ENCODE results near the gene FAM107B.
"Not testable (repeated sequence)": the region's sequence is repeated elsewhere in the genome, so short reads cannot be mapped to it uniquely, and the experiment has no call there.

Gene FAM107B

DNA sequence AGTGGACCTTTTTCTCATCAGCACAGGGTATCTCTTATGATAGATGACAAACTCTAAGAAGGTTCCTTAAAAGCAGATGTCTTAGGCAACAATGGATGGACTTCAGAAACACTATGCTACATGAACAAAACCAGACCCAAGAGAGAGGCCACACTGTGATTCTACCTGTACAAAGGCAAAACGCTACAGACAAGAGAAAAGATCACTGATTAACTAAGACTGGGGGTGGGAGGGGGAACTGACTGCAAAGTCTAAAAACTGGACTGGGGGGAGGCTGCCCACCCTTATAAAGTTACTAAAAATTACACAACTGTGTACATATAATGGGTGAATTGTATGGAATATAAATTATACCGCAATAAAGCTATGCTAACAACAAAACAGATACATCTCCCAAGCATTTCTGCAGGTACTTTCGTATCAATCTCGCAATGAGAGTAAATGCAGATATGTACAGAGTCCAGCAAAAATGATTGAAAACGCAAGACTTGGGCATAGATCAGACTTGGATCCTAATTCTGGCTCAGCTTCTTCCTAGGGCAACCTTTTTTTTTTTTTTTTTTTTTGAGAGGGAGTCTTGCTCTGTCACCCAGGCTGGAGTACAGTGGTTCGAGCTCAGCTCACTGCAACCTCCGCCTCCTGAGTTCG, 179.7 kb downstream of the FAM107B start:
- H3K4me1 Mint-ChIP-seq (ENCODE audit: low read depth) = peaks cover 81% of the 10 kb centered on the region
- H3K36me3 Mint-ChIP-seq = peaks cover 37% of the 10 kb centered on the region
- no peaks in the 10 kb centered on the region for H3K27me3 Mint-ChIP-seq
- H3K4me3 Mint-ChIP-seq = no peak overlapping the region
- H3K9me3 Mint-ChIP-seq (ENCODE audit: low read depth) = no peaks in the 10 kb centered on the region
- peak overlapping the region; percentile 7 for H3K27ac Mint-ChIP-seq

DNA sequence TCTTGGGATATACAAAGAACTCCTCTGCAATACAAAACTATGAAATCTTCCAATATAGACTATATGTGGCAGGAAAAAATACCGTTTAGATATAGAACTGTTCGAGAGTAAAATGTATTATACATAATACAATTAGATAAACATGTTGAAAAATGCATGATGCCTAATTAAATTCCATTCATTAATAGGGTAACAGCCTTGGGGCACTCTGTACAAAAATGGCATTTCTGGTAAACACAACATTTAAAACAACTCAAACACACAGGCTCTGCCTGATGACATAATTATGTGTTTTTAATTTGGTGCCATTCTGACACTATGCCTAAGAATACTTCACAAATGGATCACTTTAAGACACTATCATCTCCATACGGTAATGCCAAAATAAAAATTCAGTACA, 180.9 kb downstream of the FAM107B start:
- peaks cover 32% of the 10 kb centered on the region for H3K36me3 Mint-ChIP-seq

DNA sequence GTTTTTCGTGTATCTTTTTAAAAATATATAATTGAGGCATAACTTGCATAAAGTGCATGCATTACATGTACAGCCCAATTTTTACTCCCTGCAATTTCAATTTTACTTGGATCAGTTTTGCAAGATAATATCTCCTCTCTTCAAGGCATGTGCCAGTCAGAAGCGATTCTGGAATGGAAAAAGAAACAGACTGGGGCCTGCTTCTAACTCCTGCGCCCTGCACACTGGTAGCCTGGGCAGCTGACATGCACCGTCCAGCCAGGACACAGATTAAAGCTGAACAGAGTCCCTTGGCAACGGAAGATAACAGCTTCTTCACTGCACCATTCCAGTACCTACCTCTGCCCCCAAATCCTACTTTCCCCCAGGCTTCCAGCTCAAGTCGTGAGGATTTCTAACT, 182.1 kb downstream of the FAM107B start:
- Mint-ChIP-seq H3K27ac (peak overlapping the region; percentile 8), H3K4me1 (ENCODE audit: low read depth) (peaks cover 82% of the 10 kb centered on the region), H3K36me3 (peaks cover 27% of the 10 kb centered on the region), H3K9me3 (ENCODE audit: low read depth) (no peaks in the 10 kb centered on the region), H3K27me3 (no peaks in the 10 kb centered on the region), H3K4me3 (no peak overlapping the region)

More for the DNA sequence above, 180.9 kb downstream of the FAM107B start:
- no peak overlapping the region for H3K4me3 Mint-ChIP-seq
- no peaks in the 10 kb centered on the region for H3K9me3 Mint-ChIP-seq (ENCODE audit: low read depth)
- no peaks in the 10 kb centered on the region for H3K27me3 Mint-ChIP-seq
- peaks cover 79% of the 10 kb centered on the region for H3K4me1 Mint-ChIP-seq (ENCODE audit: low read depth)
- no peak overlapping the region for H3K27ac Mint-ChIP-seq

DNA sequence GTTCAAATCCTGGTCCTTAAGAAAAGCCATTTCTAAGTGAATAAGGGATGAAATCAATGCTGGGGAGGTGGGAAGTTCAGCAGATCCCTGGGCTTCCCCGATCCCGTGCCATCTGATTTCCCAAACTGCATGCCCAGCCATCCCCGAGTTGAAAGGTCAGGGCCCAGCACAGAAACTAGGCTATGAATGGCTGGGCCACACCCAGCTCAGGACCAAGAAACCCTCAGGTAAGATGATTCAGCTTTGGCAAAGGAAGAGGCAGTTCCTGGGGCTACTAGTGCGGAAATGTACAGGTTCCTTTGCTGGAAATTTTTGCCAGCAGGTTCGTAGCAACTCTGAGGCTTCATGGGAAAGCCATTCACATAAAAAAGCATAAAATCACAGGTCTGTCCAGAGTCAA, 182.7 kb downstream of the FAM107B start:
- Mint-ChIP-seq H3K27ac (peak overlapping the region; percentile 8), H3K9me3 (ENCODE audit: low read depth) (no peaks in the 10 kb centered on the region), H3K36me3 (peaks cover 24% of the 10 kb centered on the region), H3K27me3 (no peaks in the 10 kb centered on the region), H3K4me1 (ENCODE audit: low read depth) (peaks cover 82% of the 10 kb centered on the region), H3K4me3 (no peak overlapping the region)

DNA sequence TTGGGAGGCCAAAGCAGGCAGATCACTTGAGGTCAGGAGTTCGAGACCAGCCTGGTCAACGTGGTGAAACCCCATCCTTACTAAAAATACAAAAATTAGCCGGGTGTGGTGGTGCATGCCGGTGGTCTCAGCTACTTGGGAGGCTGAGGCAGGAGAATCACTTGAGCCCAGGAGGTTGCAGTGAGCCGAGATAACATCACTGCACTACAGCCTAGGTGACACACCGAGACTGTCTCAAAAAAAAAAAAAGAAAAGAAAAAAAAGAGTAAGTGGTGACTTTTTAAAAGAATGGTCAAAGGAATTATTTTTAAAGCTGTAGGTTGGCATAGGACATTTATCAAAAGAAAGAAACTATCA, 185.8 kb downstream of the FAM107B start:
- H3K4me1 Mint-ChIP-seq (ENCODE audit: low read depth) = peaks cover 86% of the 10 kb centered on the region
- H3K9me3 Mint-ChIP-seq (ENCODE audit: low read depth); H3K36me3 Mint-ChIP-seq; H3K27me3 Mint-ChIP-seq: not testable (repeated sequence)
- H3K4me3 Mint-ChIP-seq = peak overlapping the region; percentile 72
- H3K27ac Mint-ChIP-seq = peak overlapping the region; percentile 98

DNA sequence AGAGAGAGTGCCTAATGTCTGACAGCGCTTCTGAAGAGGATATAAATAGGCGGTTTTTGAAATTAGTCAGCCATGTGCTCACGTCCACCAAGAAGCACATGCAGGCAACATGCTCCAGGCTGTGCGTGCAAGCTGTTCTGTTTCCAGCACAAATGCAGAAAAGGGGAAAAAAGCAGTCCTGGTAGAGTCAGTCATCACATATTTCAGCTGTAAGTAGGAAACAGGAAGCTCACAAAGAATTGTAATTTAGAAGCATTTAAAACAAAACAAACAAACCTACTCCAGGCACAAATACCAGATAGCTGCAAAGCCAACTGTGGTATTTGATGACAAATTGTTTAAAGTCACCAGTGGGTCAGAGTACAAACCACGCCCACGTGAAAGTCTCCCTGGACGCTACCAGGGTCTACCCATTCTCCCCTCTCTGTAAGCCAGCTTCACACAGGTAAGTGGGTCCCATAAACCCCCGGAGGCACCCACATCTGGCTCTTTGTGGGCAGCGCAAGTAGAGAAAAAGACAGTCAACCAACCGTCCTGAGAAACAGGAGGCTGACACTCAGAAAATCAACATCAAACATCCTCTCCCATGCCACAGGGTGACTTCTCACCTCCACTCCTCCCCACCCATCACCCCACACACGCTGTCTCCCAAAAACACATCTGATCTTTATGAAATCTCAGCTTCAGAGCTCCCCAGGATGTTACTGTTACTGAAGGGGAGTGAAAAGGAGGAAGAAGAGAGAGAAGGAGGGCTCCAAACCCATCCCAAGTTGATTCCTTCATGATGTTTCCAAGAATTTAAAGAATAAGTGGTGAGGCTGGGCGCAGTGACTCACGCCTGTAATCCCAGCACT, 186.4 kb downstream of the FAM107B start:
- H3K27ac Mint-ChIP-seq = peak overlapping the region; percentile 98
- peaks cover 91% of the 10 kb centered on the region for H3K4me1 Mint-ChIP-seq (ENCODE audit: low read depth)
- H3K9me3 Mint-ChIP-seq (ENCODE audit: low read depth) = no peaks in the 10 kb centered on the region
- H3K36me3 Mint-ChIP-seq = peaks cover 9% of the 10 kb centered on the region
- H3K27me3 Mint-ChIP-seq = no peaks in the 10 kb centered on the region
- peak overlapping the region; percentile 72 for H3K4me3 Mint-ChIP-seq

DNA sequence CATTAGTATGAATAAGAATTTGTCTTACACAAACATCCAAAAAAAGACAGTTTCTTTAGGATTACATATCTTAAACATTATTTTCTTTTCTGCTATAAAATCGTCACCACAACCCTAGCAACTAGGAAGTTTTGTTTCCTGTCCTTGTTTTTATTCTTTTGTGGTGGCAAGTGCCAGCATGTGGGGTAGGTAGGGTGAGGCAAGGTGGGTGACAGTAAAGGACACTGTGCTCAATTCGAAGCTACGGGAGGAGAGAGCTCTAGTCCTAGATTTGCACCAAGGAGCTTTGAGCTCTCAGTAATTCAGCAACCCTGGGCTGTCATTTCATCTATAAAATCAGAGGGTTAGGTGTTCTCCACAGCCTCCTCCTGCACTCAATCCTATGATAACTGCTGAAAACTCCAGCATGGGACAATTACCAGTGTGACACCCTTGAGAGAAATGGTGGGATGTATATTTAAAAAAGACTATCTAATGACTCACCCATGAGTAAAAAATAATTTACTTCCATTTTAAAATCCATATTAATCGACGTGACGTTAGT, 187.1 kb downstream of the FAM107B start:
- peak overlapping the region; percentile 72 for H3K4me3 Mint-ChIP-seq
- H3K27ac Mint-ChIP-seq = peak overlapping the region; percentile 98
- no peaks in the 10 kb centered on the region for H3K9me3 Mint-ChIP-seq (ENCODE audit: low read depth)
- H3K36me3 Mint-ChIP-seq = peaks cover 9% of the 10 kb centered on the region
- no peaks in the 10 kb centered on the region for H3K27me3 Mint-ChIP-seq
- H3K4me1 Mint-ChIP-seq (ENCODE audit: low read depth) = peaks cover 95% of the 10 kb centered on the region

DNA sequence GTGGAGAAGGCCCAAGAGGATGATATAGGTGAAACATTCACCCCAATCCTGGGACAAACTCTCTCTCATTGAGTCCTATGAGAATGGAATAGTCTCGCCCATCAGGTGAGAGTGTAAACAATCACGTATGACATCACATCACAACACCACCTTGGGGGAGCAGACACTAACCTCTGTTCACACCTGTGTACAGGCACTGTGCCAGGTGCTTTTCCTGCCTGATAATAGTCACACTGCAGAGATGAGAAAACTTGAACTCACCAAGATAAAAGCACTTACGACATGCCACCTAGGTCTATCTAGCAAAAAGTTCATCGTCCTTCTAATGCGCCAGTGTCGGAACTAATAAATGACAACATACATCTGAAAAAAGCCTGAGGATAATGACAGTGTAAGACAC, 187.8 kb downstream of the FAM107B start:
- Mint-ChIP-seq H3K36me3 (peaks cover 11% of the 10 kb centered on the region), H3K4me3 (peak overlapping the region; percentile 72), H3K4me1 (ENCODE audit: low read depth) (peaks cover 92% of the 10 kb centered on the region), H3K27me3 (no peaks in the 10 kb centered on the region), H3K9me3 (ENCODE audit: low read depth) (no peaks in the 10 kb centered on the region), H3K27ac (peak overlapping the region; percentile 98)

DNA sequence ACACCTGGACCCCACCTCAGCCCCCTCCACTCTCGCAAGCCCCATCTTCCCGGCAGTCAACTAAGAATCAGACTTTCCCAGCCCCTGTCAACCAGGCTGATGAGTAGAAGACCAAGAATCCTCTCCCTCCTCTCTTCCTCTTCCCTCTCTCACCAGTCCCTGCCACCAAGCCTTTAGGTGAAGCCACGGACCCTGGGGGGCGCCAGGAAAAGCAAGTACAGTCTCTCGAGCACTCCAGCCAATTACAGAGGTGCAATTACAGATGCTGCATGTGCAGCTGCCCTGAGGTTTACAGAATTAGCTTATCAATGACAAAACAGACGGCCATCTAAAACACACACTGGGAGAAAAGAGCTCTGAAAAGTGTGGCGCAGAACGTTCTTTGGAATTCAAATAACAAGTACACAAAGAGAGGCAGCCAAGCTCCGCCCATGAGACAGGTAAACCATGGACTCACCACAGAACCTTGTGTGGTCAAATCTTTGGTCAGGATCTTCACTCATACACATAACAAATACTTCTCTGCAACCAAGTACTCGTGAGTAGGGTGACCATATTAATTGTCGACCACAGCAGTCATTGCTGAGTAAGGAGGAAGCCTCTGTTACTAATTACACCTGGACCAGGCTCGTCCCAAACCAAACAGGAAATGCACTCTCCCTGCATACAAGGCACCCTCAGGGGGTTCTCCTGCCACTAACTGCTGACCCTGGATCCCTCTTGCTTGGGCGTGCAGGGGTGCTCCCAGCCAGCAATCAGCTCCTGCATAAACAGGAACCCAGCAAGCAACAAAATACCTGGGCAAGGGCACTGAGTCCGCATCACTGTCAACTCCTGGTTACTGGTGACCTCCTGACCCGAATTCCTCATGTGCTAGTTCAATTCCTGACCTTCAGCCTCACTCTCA, 189.2 kb downstream of the FAM107B start:
- Mint-ChIP-seq H3K27ac (peak overlapping the region; percentile 98), H3K36me3 (peaks cover 14% of the 10 kb centered on the region), H3K9me3 (ENCODE audit: low read depth) (no peaks in the 10 kb centered on the region), H3K4me1 (ENCODE audit: low read depth) (peaks cover 94% of the 10 kb centered on the region), H3K27me3 (no peaks in the 10 kb centered on the region), H3K4me3 (peak overlapping the region; percentile 72)

DNA sequence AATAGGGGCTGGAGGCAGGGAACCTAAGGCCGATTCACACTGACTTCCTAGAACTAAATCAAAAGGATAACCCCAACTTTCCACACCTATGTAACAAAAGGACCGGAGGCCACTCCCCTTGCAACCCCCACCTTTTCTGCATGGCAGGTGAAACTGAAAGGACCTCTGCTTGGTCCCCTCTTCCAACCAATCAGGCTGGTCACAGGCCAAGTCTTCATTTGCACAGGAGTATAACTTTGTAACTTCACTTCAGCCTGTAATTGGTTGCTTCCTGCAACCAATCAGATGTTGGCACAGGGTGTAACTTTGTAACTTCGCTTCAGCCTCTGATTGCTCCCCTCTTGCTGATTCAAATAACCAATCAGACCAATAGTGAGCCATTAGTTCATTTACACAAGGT, 190.0 kb downstream of the FAM107B start:
- Mint-ChIP-seq H3K4me3 (peak overlapping the region; percentile 81), H3K27ac (peak overlapping the region; percentile 98), H3K36me3 (peaks cover 14% of the 10 kb centered on the region), H3K9me3 (ENCODE audit: low read depth) (no peaks in the 10 kb centered on the region), H3K27me3 (no peaks in the 10 kb centered on the region), H3K4me1 (ENCODE audit: low read depth) (peaks cover 94% of the 10 kb centered on the region)

DNA sequence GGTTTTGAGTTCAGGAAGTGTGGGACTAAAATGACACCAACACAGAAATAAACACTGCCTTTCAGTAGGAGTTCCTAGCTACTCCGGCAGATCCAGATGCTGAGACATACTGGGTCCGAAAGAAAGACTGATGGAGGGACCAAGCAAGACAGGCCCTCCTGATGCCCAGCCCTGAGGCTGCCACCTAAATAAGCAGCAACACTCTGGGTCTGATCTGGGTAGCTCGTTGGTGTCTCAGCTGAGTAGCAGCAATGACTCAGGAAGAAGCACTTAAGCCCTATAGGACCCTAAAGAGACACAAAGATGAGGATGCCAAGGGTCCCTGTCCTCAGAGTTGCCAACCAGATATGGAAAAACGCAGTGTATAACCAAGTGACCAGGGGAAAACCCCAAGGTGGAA, 190.7 kb downstream of the FAM107B start:
- H3K27me3 Mint-ChIP-seq = no peaks in the 10 kb centered on the region
- H3K27ac Mint-ChIP-seq = peak overlapping the region; percentile 98
- peak overlapping the region; percentile 81 for H3K4me3 Mint-ChIP-seq
- H3K9me3 Mint-ChIP-seq (ENCODE audit: low read depth) = no peaks in the 10 kb centered on the region
- peaks cover 14% of the 10 kb centered on the region for H3K36me3 Mint-ChIP-seq
- H3K4me1 Mint-ChIP-seq (ENCODE audit: low read depth) = peaks cover 94% of the 10 kb centered on the region

DNA sequence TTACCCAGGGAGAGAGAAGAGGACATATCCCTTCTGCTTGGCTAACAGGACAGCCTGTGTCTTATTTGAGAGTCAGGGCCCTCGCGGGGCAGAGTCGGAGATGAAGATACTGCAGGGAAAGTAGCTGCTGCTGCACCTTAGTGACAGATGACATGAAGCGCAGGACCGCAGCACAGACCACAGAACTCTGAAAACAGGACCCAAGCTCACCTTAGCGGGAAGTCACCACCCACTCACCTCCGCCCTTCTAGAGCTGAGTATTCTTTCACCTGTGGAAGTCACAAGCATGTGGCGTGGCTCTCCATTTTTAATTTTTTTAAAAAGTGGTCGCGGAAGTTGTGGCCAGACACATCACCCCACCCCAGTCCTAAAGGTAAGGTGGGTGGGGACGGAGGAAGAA, 191.4 kb downstream of the FAM107B start:
- no peaks in the 10 kb centered on the region for H3K9me3 Mint-ChIP-seq (ENCODE audit: low read depth)
- H3K36me3 Mint-ChIP-seq = peaks cover 15% of the 10 kb centered on the region
- H3K4me3 Mint-ChIP-seq = peak overlapping the region; percentile 81
- H3K27me3 Mint-ChIP-seq = no peaks in the 10 kb centered on the region
- peaks cover 94% of the 10 kb centered on the region for H3K4me1 Mint-ChIP-seq (ENCODE audit: low read depth)
- H3K27ac Mint-ChIP-seq = peak overlapping the region; percentile 98

DNA sequence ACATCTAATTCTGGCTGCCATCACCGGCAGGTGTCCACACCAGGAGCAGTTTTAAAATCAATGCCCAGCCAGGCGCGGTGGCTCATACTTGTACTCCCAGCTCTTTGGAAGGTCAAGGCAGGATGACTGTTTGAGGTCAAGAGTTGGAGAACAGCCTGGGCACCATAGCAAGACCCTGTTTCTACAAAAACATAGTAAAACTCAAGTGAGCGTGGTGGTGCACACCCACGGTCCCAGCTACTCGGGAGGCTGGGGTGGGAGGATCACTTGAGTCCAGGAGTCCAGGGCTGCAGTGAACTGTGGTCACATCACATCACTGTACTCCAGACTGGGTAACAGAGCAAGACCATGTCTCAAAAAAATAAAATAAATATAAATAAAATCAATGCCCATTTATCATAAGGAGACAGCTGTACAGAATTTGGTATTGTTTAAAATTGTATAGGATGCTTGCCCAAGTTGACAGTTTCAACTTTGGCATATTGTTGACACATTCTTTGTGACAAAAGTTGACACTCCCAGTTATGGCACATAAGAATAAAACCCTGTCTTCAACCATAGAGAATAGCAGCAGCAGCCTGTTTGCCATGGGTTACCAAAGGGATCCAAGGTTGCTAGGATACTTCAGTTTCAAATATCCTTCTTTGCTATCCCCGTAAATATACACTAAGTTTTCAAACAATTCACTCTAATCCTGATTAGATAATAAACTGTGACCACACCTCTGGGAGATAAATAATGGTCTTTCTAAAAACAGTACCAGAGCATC, 193.0 kb downstream of the FAM107B start:
- Mint-ChIP-seq H3K4me3 (peak overlapping the region; percentile 56), H3K27ac (peak overlapping the region; percentile 94), H3K4me1 (ENCODE audit: low read depth) (peaks cover 90% of the 10 kb centered on the region), H3K27me3 (no peaks in the 10 kb centered on the region), H3K9me3 (ENCODE audit: low read depth) (no peaks in the 10 kb centered on the region), H3K36me3 (peaks cover 14% of the 10 kb centered on the region)

Measured in activated naive CD8-positive, alpha-beta T cell (primary cell).